Esophagus muscularis mucosa (tissue), 4 donors: ENCODE results near the gene EPPIN.

Experiments used
- CTCF ChIP-seq, 3 experiments: fragments of 200-600 bp in 2 of 3; fragments of 450-650 bp in 1 of 3; sonication (generic) in 2 of 3; IDR thresholded peaks; one replicate each; pipeline ENCODE4 v1.5.1; 2017 to 2019; ENCODE audit warnings: antibody characterized with exemption in 3 of 3, mild to moderate bottlenecking in 2 of 3, moderate library complexity in 1 of 3
- EP300 ChIP-seq: sonication (generic); formaldehyde crosslinking; IDR thresholded peaks from one replicate; pipeline ENCODE4 v1.6.1; 2017; ENCODE audit warnings: antibody characterized with exemption
- POLR2A ChIP-seq: fragments of 450-650 bp; IDR thresholded peaks from one replicate; pipeline ENCODE4 v1.6.1; 2017; ENCODE audit warnings: antibody characterized with exemption, moderate library complexity, mild to moderate bottlenecking, low read depth
- POLR2AphosphoS5 ChIP-seq, 2 donors: sonication (generic); formaldehyde crosslinking; IDR thresholded peaks; one replicate each; pipeline ENCODE4 v1.6.1; 2017; ENCODE audit warnings: antibody characterized with exemption in 2 of 2

- no peak for TF ChIP-seq CTCF (IDR thresholded peaks at IDR 0.05)
- no peak for TF ChIP-seq POLR2A
- TF ChIP-seq EP300 = no peak
- no peak for TF ChIP-seq POLR2AphosphoS5 (IDR thresholded peaks at IDR 0.05)
These were observed 3.6 kb upstream of the EPPIN start for GRCh38 chr20:45550765-45551164.
